ENCODE measurements around the gene NTHL1.

Gene NTHL1

DNA sequence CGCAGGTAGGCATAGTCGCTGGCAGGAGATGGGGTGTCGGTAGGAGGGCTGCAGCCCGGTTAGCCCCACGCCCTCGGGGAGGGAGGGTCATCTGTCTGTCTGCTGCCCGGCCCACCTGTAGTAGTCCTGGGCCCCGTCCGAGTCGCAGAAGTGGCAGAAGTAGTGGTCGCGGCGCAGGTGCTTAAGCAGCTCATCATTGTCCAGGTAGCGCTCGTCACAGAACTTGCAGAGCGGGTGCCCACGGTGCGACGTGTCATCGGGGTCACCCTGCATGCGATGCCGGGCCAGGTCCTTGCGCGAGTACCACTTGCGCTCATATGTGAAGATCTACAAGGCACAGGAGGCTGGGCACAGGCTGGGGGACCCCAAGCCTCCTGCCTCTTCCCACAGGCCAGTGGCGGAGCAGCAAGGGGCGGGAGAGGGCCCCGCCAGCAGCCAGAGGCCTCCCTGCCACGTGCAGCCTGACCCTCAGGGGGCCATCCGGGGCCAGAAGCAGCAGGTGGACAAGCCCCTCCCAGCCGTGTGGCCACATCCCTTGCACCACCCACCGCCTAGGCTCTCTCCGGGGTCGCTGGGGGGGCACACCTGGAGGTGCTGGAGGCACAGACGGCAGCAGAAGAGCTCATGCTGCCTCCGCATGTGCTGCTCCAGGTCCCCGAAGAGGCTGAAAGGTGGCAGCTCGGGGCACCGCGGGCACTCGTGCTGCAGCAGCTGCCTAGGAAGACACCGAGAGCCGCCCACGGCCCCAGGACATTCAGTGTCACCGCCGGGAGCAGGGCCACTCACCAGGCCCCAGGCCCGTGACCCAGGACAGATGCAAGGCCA is 45.0 kb downstream of the NTHL1 start:
- DNase-seq (ENCODE audit: low read depth), result no peak

DNA sequence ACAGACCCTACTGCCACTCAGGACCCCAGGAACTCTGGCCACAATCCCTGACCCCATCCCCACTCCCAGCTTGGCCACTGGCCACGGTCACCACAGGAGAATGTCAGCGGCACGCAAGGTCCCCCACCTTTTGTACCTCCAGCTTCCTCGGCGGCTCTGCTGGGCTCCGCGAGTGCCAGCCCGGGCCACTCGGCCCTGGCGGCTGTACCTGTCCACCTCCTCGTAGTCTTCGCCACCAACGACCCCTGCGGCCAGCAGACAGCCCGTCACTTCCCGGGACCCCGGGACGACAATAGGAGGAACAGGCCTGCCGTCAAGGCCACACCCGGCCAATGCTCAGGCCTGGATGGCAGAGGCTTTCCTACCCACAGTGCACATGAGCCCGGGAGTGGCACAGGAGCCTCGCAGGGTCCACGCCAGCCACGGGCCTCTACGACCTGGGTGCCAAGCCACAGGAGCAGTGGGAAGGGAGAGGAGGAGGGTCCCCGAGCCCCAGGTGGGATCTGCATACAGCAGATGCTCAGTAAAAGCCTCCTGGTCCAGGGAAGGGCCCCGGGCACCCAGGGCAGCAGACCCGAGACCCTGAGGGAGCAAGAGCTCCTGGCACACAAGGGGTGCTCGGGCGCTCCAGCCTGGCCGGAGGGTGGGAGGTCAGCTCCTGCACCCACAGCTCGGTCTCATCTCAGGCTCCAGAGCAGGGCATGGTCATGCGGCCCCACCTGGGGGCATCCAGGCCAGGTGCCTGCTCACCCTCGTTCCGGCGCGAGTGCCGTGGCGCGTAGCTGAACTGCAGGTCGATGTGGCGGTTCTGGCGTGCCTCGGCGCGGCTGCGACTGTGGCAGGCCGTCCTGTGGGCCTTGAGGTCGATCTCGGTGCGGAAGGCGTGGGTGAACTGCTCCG is 45.9 kb downstream of the NTHL1 start:
- no peak for DNase-seq (ENCODE audit: low read depth)
- TF ChIP-seq, protein P1, sequence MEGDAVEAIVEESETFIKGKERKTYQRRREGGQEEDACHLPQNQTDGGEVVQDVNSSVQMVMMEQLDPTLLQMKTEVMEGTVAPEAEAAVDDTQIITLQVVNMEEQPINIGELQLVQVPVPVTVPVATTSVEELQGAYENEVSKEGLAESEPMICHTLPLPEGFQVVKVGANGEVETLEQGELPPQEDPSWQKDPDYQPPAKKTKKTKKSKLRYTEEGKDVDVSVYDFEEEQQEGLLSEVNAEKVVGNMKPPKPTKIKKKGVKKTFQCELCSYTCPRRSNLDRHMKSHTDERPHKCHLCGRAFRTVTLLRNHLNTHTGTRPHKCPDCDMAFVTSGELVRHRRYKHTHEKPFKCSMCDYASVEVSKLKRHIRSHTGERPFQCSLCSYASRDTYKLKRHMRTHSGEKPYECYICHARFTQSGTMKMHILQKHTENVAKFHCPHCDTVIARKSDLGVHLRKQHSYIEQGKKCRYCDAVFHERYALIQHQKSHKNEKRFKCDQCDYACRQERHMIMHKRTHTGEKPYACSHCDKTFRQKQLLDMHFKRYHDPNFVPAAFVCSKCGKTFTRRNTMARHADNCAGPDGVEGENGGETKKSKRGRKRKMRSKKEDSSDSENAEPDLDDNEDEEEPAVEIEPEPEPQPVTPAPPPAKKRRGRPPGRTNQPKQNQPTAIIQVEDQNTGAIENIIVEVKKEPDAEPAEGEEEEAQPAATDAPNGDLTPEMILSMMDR (IDR thresholded peaks at IDR 0.05; ENCODE audit: low read depth, low read length, missing control alignments), result no peak
- H3K4me3 ChIP-seq (ENCODE audit: low read depth, low read length), result no peak overlapping the region

More for the DNA sequence above, 45.0 kb downstream of the NTHL1 start:
- H3K4me3 ChIP-seq (ENCODE audit: low read depth, low read length), result no peak overlapping the region
- TF ChIP-seq, protein P1 (IDR thresholded peaks at IDR 0.05; ENCODE audit: low read depth, low read length, missing control alignments), result no peak

DNA sequence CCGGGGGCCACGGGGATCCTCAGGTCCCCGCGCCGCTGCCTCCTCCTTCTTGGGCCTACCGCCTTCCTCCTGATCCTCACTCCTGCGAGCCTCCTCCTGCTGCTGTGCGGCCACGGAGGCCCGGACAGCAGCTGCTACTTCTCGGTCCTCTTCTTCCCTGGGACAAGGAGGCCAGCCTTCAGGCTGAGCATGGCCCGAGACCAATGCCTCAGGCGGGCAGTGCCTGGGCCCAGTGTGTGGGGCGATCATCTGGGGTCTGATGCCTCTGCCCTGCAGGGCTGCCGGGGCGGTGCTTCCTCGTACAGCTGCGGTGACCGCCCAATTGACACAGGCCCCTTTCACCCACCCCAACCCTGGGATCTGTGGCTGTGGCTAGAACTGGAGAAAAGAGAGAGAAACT is 46.6 kb downstream of the NTHL1 start:
- H3K4me3 ChIP-seq (ENCODE audit: low read depth, low read length), result no peak overlapping the region
- no peak for DNase-seq (ENCODE audit: low read depth)
- TF ChIP-seq, protein P1 (IDR thresholded peaks at IDR 0.05; ENCODE audit: low read depth, low read length, missing control alignments), result no peak

DNA sequence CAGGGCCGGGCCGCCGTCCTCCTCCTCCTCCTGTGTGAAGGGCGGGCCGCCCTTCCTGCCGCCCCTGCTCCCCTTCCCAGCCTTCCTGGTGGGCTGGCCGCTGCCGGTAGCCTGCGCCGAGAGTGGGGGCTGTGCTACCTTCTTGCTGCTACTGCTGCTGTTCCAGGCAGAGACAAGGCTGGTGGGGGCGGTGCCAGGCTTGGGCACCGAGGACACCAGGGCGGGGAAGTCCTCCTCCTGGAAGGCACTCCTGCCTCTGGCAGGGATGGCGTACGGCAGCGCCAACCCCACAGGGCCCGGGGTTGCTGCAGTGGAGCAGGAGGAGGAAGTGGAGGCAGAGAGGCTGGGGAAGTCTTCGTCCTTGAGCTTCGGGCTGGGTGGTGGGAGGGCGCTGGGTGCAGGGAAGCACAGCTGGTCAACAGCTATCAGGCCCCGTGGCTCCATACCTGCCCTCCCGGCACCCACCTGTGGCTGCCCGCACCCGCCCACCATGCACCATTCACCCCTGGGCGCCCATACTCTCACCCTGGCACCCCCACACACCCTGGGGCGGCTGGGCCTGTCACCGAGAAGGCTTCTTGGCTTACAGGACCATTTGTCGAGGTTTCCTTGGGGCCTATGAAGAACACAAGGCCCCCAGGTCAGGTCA is 47.6 kb downstream of the NTHL1 start:
- TF ChIP-seq, protein P1 (IDR thresholded peaks at IDR 0.05; ENCODE audit: low read depth, low read length, missing control alignments), result no peak
- DNase-seq (ENCODE audit: low read depth), result no peak
- H3K4me3 ChIP-seq (ENCODE audit: low read depth, low read length), result no peak overlapping the region

DNA sequence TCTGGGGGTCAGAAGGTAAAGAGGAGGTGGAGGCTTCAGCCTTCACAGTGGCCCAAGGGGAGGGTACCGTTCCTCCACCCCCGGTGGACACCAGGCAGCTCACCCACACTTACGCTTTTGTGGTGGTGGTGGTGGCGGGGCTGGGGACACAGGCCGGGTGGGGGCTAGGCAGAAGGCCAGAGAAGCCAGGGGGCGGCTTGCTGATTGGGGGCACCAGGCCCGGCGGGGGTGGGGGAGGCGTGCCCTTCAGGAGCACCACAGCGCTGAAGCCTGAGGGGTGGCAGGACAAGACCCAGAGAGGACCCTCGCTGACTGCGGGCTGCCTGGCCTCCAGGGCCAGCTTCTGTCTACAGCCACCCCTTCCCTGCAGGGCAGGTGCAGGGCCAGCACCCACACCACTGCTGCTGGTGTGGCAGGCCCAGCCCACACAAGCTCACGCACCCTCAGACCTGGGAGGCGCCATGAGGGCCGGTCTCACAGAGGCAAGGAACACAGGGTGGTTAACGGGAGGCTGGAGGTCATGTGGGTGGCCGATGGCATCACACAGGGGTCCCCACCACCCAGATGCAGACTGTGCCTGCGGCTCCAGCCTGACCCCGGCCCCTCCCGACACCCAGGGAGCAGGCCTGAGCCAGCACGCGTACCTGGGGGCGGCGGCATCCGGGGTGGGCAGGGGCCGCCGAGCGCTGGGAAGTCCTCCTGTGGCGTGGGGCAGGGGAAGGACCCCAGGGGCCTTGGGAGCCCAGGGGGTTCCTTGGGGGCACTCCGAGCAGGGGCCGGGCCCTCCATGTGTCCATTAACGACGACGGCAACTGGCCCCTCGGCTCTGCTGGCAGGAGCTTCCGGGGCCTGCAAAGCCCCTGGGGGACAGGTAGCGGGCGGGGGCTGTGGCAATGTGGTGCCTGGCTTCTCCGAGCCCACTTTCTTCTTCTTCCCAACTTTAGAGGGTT is 48.5 kb downstream of the NTHL1 start:
- TF ChIP-seq, protein P1 (IDR thresholded peaks at IDR 0.05; ENCODE audit: low read depth, low read length, missing control alignments), result no peak
- H3K4me3 ChIP-seq (ENCODE audit: low read depth, low read length), result no peak overlapping the region
- DNase-seq (ENCODE audit: low read depth), result no peak

DNA sequence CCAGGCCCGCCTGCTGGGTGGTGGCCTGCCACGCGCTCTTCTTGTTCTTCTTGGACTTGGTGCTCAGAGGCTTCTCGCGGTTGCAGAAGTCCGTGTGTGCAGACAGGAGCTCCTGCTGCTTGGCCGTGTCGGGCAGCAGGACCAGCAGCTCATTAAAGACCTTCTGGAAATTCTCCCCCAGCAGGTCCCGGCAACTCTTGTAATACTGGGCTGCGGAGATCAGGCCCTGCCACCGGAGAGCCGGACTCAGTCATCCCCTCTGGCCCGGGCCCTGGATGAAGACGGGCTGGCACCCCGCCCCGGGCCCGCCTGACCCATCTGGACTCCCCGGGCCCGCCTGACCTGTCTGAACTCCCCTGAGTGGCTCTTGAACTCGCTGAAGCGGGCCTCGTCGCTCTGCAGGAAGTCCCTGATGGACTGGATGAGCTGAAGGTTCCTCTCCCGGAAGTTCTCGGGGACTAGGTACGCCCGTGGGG is 49.2 kb downstream of the NTHL1 start:
- DNase-seq (ENCODE audit: low read depth), result no peak
- TF ChIP-seq, protein P1 (IDR thresholded peaks at IDR 0.05; ENCODE audit: low read depth, low read length, missing control alignments), result no peak
- H3K4me3 ChIP-seq (ENCODE audit: low read depth, low read length), result no peak overlapping the region

All from GM12864 (cell line).